Measurements from ENCODE around the gene CYFIP2.

The CYFIP2 gene

GRCh38 chr5:157362982-157363381, 97.1 kb downstream of the CYFIP2 start:
- no peak for DNase-seq

- DNase-seq: no peak
Measured at GRCh38 chr5:157365732-157366131, 99.8 kb downstream of the CYFIP2 start.

- no peak for DNase-seq
Measured at GRCh38 chr5:157366741-157367674, 101.1 kb downstream of the CYFIP2 start.

- no peak for DNase-seq
Measured at GRCh38 chr5:157369507-157369906, 103.6 kb downstream of the CYFIP2 start.

- DNase-seq: no peak
Measured at GRCh38 chr5:157370967-157371366, 105.0 kb downstream of the CYFIP2 start.

GRCh38 chr5:157371655-157372471, 105.9 kb downstream of the CYFIP2 start:
- no peak for DNase-seq

GRCh38 chr5:157372472-157372822, 106.5 kb downstream of the CYFIP2 start:
- no peak for DNase-seq

GRCh38 chr5:157378509-157378908, 112.6 kb downstream of the CYFIP2 start:
- no peak for DNase-seq

- DNase-seq: no peak
Measured at GRCh38 chr5:157379983-157380382, 114.1 kb downstream of the CYFIP2 start.

GRCh38 chr5:157381746-157382145, 115.8 kb downstream of the CYFIP2 start:
- no peak for DNase-seq

- DNase-seq: no peak
Measured at GRCh38 chr5:157382996-157383800, 117.3 kb downstream of the CYFIP2 start.

- DNase-seq: no peak
Measured at GRCh38 chr5:157384971-157385709, 119.2 kb downstream of the CYFIP2 start.

GRCh38 chr5:157387041-157387563, 121.2 kb downstream of the CYFIP2 start:
- DNase-seq: no peak

GRCh38 chr5:157387683-157388093, 121.8 kb downstream of the CYFIP2 start:
- no peak for DNase-seq

GRCh38 chr5:157388111-157388710, 122.3 kb downstream of the CYFIP2 start:
- no peak for DNase-seq

- no peak for DNase-seq
Measured at GRCh38 chr5:157389103-157389502, 123.2 kb downstream of the CYFIP2 start.

GRCh38 chr5:157390133-157390532, 124.2 kb downstream of the CYFIP2 start:
- no peak for DNase-seq

- DNase-seq: no peak
Measured at GRCh38 chr5:157390551-157391297, 124.8 kb downstream of the CYFIP2 start.

GRCh38 chr5:157398305-157398704, 132.4 kb downstream of the CYFIP2 start:
- no peak for DNase-seq

GRCh38 chr5:157400741-157401495, 135.0 kb downstream of the CYFIP2 start:
- no peak for DNase-seq

Measured in GDM1 (cell line).